ENCODE results near the gene AEBP2. TPM values are rescaled to one million over a fixed set of nuclear protein-coding genes. Genes with fewer than 3 reads are reported as not detected.
"Not testable (repeated sequence)": the region's sequence is repeated elsewhere in the genome, so short reads cannot be mapped to it uniquely, and the experiment has no call there.

Gene AEBP2
- polyA plus RNA-seq, 4 donors, result 50.9 to 65.8 (median 61.9) TPM

GRCh38 chr12:19453961-19454360 is 14.7 kb downstream of the AEBP2 start:
- no peak for DNase-seq (ENCODE audit: low read depth in 4 of 4, low spot score in 3 of 4)

GRCh38 chr12:19454837-19455236 is 15.5 kb downstream of the AEBP2 start:
- DNase-seq (ENCODE audit: low read depth in 4 of 4, low spot score in 3 of 4), result no peak

- no peak for DNase-seq (ENCODE audit: low read depth in 4 of 4, low spot score in 3 of 4)
Measured at GRCh38 chr12:19456176-19456575, 16.9 kb downstream of the AEBP2 start.

- DNase-seq (ENCODE audit: low read depth in 4 of 4, low spot score in 3 of 4), result no peak
Measured at GRCh38 chr12:19457561-19457960, 18.3 kb downstream of the AEBP2 start.

GRCh38 chr12:19458733-19459132 is 19.4 kb downstream of the AEBP2 start:
- no peak for DNase-seq (ENCODE audit: low read depth in 4 of 4, low spot score in 3 of 4)

GRCh38 chr12:19461999-19462398 is 22.7 kb downstream of the AEBP2 start:
- DNase-seq (ENCODE audit: low read depth in 4 of 4, low spot score in 3 of 4), result no peak

- DNase-seq (ENCODE audit: low read depth in 4 of 4, low spot score in 3 of 4), result no peak
Measured at GRCh38 chr12:19462406-19462805, 23.1 kb downstream of the AEBP2 start.

- DNase-seq (ENCODE audit: low read depth in 4 of 4, low spot score in 3 of 4), result no peak
Measured at GRCh38 chr12:19464192-19464580, 24.9 kb downstream of the AEBP2 start.

GRCh38 chr12:19465711-19466110 is 26.4 kb downstream of the AEBP2 start:
- DNase-seq (ENCODE audit: low read depth in 4 of 4, low spot score in 3 of 4), result no peak

- DNase-seq (ENCODE audit: low read depth in 4 of 4, low spot score in 3 of 4), result no peak
Measured at GRCh38 chr12:19474147-19474546, 34.9 kb downstream of the AEBP2 start.

- not testable (repeated sequence) for DNase-seq (ENCODE audit: low read depth in 4 of 4, low spot score in 3 of 4)
Measured at GRCh38 chr12:19475884-19476505, 36.7 kb downstream of the AEBP2 start.

- DNase-seq (ENCODE audit: low read depth in 4 of 4, low spot score in 3 of 4), result no peak
Measured at GRCh38 chr12:19477071-19477470, 37.8 kb downstream of the AEBP2 start.

GRCh38 chr12:19480459-19480858 is 41.2 kb downstream of the AEBP2 start:
- no peak for DNase-seq (ENCODE audit: low read depth in 4 of 4, low spot score in 3 of 4)

GRCh38 chr12:19482036-19482435 is 42.7 kb downstream of the AEBP2 start:
- no peak for DNase-seq (ENCODE audit: low read depth in 4 of 4, low spot score in 3 of 4)

GRCh38 chr12:19482551-19483109 is 43.3 kb downstream of the AEBP2 start:
- no peak for DNase-seq (ENCODE audit: low read depth in 4 of 4, low spot score in 3 of 4)

GRCh38 chr12:19483727-19484126 is 44.4 kb downstream of the AEBP2 start:
- DNase-seq (ENCODE audit: low read depth in 4 of 4, low spot score in 3 of 4), result no peak

- no peak for DNase-seq (ENCODE audit: low read depth in 4 of 4, low spot score in 3 of 4)
Measured at GRCh38 chr12:19484738-19485137, 45.4 kb downstream of the AEBP2 start.

GRCh38 chr12:19485240-19485639 is 45.9 kb downstream of the AEBP2 start:
- no peak for DNase-seq (ENCODE audit: low read depth in 4 of 4, low spot score in 3 of 4)

- DNase-seq (ENCODE audit: low read depth in 4 of 4, low spot score in 3 of 4), result no peak
Measured at GRCh38 chr12:19489168-19489567, 49.9 kb downstream of the AEBP2 start.

- no peak for DNase-seq (ENCODE audit: low read depth in 4 of 4, low spot score in 3 of 4)
Measured at GRCh38 chr12:19490908-19491307, 51.6 kb downstream of the AEBP2 start.

GRCh38 chr12:19491863-19492262 is 52.6 kb downstream of the AEBP2 start:
- no peak for DNase-seq (ENCODE audit: low read depth in 4 of 4, low spot score in 3 of 4)

- no peak for DNase-seq (ENCODE audit: low read depth in 4 of 4, low spot score in 3 of 4)
Measured at GRCh38 chr12:19496219-19496878, 57.1 kb downstream of the AEBP2 start.
